SK-N-SH (cell line): ENCODE measurements around the gene PLEKHG1. TPM values are rescaled to one million over a fixed set of nuclear protein-coding genes. Genes with fewer than 3 reads are reported as not detected.

Experiments used
- CTCF ChIA-PET: fragments of 300-600, 350-600 bp; formaldehyde crosslinking; extraction: SDS; loops from one replicate; lab custom pipeline; 2021; lab: Yijun Ruan, JAX
- POLR2A ChIA-PET: fragments of 350-600 bp; sonication (Branson Sonifier 250); formaldehyde crosslinking; extraction: SDS; loops from one replicate; lab custom pipeline; 2020; ENCODE audit warnings: antibody characterized with exemption, inconsistent platforms; lab: Yijun Ruan, JAX
- DNase-seq: peaks from one replicate; pipeline ENCODE4 v3.0.0; 2012
- H2AFZ ChIP-seq: fragments of 200-600 bp; sonication (generic); 2 replicates; pipeline ENCODE4 v1.8.1; 2016; ENCODE audit warnings: antibody characterized with exemption, mild to moderate bottlenecking, low read depth
- H3F3A ChIP-seq: fragments of 200-600 bp; sonication (generic); replicated peaks from 2 replicates; pipeline ENCODE3; 2016; ENCODE audit warnings: antibody characterized with exemption, mild to moderate bottlenecking; ENCODE audit not compliant: insufficient read depth
- H3K27ac ChIP-seq, 2 experiments: fragments of 200-500 bp in 1 of 2; fragments of 200-600 bp in 1 of 2; sonication (Bioruptor generic) in 1 of 2; sonication (generic), shearing (Covaris generic) in 1 of 2; 2 replicates each; pipeline versions ENCODE4 v1.5.1 to v1.6.1; 2014 to 2016; ENCODE audit warnings: low read depth in 2 of 2, inconsistent platforms in 1 of 2, low read length in 1 of 2, mild to moderate bottlenecking in 1 of 2, mixed read lengths in 1 of 2
- H3K27me3 ChIP-seq: fragments of 200-600 bp; sonication (generic), shearing (Covaris generic); 2 replicates; pipeline ENCODE4 v1.6.1; 2016; ENCODE audit warnings: mixed run types; ENCODE audit not compliant: insufficient read depth
- H3K36me3 ChIP-seq, 2 experiments: fragments of 200-500 bp in 1 of 2; fragments of 200-600 bp in 1 of 2; sonication (Bioruptor generic) in 1 of 2; sonication (generic) in 1 of 2; replicated peaks in 1 of 2; 2 replicates each; pipeline versions ENCODE3 to v1.5.1; 2014 to 2016; ENCODE audit warnings: low read length in 1 of 2, mild to moderate bottlenecking in 1 of 2; ENCODE audit not compliant: insufficient read depth in 2 of 2, control insufficient read depth in 1 of 2
- H3K4me1 ChIP-seq, 2 experiments: fragments of 200-500 bp in 1 of 2; fragments of 200-600 bp in 1 of 2; sonication (Bioruptor generic) in 1 of 2; sonication (generic), shearing (Covaris generic) in 1 of 2; 2 replicates each; pipeline versions ENCODE4 v1.5.1 to v1.6.1; 2014 to 2016; ENCODE audit warnings: low read depth in 1 of 2, low read length in 1 of 2, mixed run types in 1 of 2; ENCODE audit not compliant: insufficient read depth in 2 of 2, control insufficient read depth in 1 of 2
- H3K4me2 ChIP-seq: fragments of 200-600 bp; sonication (generic), shearing (Covaris generic); 2 replicates; pipeline ENCODE4 v1.6.1; 2017; ENCODE audit warnings: mixed run types
- H3K4me3 ChIP-seq, 2 experiments: fragments of 200-500 bp in 1 of 2; fragments of 200-600 bp in 1 of 2; sonication (Bioruptor generic) in 1 of 2; sonication (generic), shearing (Covaris generic) in 1 of 2; 2 replicates each; pipeline versions ENCODE4 v1.5.1 to v1.8.1; 2014 to 2016; ENCODE audit warnings: low read depth in 2 of 2, inconsistent platforms in 1 of 2, low read length in 1 of 2, mild to moderate bottlenecking in 1 of 2, mixed read lengths in 1 of 2, moderate library complexity in 1 of 2
- H3K79me2 ChIP-seq: fragments of 200-600 bp; sonication (generic); 2 replicates; pipeline ENCODE4 v1.8.1; 2017; ENCODE audit warnings: mild to moderate bottlenecking; ENCODE audit not compliant: insufficient read depth
- H3K9ac ChIP-seq: fragments of 200-600 bp; sonication (generic); 2 replicates; pipeline ENCODE4 v1.6.1; 2017; ENCODE audit warnings: mixed run types
- H3K9me2 ChIP-seq: fragments of 200-600 bp; sonication (generic); 2 replicates; pipeline ENCODE4 v1.6.1; 2017; ENCODE audit warnings: mixed run types
- H3K9me3 ChIP-seq: fragments of 200-600 bp; sonication (generic); 2 replicates; pipeline ENCODE4 v1.6.1; 2017; ENCODE audit warnings: mixed run types, mild to moderate bottlenecking, moderate library complexity
- H4K20me1 ChIP-seq: fragments of 200-600 bp; sonication (generic); 2 replicates; pipeline ENCODE4 v1.6.1; 2017; ENCODE audit warnings: mild to moderate bottlenecking, mixed run types; ENCODE audit not compliant: insufficient read depth
- CTCF ChIP-seq: fragments of 200-600 bp; sonication (generic); IDR thresholded peaks from 2 replicates; pipeline ENCODE4 v1.6.1; 2017; ENCODE audit warnings: antibody characterized with exemption, mild to moderate bottlenecking, moderate library complexity
- EZH2phosphoT487 ChIP-seq: fragments of 200-600 bp; sonication (generic); IDR thresholded peaks from 2 replicates; pipeline ENCODE4 v1.6.1; 2017; ENCODE audit warnings: low read depth, mixed run types, mild to moderate bottlenecking, antibody characterized with exemption, moderate library complexity, borderline replicate concordance
- FOSL2 ChIP-seq: IDR thresholded peaks from 2 replicates; pipeline ENCODE4 v1.4.0; 2012; ENCODE audit warnings: low read depth, mild to moderate bottlenecking, moderate library complexity, borderline replicate concordance
- FOXJ3 ChIP-seq: sonication (generic); formaldehyde crosslinking; IDR thresholded peaks from 2 replicates; pipeline ENCODE4 v1.5.1; 2020; ENCODE audit warnings: mild to moderate bottlenecking, missing genetic modification reagents
- FOXM1 ChIP-seq: IDR thresholded peaks from 2 replicates; pipeline ENCODE4 v1.4.0; 2012; ENCODE audit warnings: low read depth, mild to moderate bottlenecking
- GATA2 ChIP-seq: sonication (generic); formaldehyde crosslinking; IDR thresholded peaks from 2 replicates; pipeline ENCODE4 v1.5.0; 2020; ENCODE audit warnings: mild to moderate bottlenecking, missing genetic modification reagents
- MEF2A ChIP-seq: IDR thresholded peaks from 2 replicates; pipeline ENCODE4 v1.4.0; 2012; ENCODE audit warnings: low read depth, borderline replicate concordance
- NRF1 ChIP-seq: IDR thresholded peaks from 2 replicates; pipeline ENCODE4 v1.6.1; 2012; ENCODE audit warnings: low read depth, mild to moderate bottlenecking, low read length
- POLR2AphosphoS5 ChIP-seq: IDR thresholded peaks from 2 replicates; pipeline ENCODE4 v1.6.1; 2012; ENCODE audit warnings: low read depth, low read length
- RAD21 ChIP-seq: IDR thresholded peaks from 2 replicates; pipeline ENCODE4 v1.6.1; 2012; ENCODE audit warnings: mild to moderate bottlenecking, low read length
- RCOR1 ChIP-seq: fragments of 150-350 bp; IDR thresholded peaks from 2 replicates; pipeline ENCODE4 v1.6.1; 2017; ENCODE audit warnings: antibody characterized with exemption, low read length
- RXRA ChIP-seq: IDR thresholded peaks from 2 replicates; pipeline ENCODE4 v1.4.0; 2012; ENCODE audit warnings: low read depth, mild to moderate bottlenecking, borderline replicate concordance
- SIN3A ChIP-seq: IDR thresholded peaks from 2 replicates; pipeline ENCODE4 v1.6.1; 2012; ENCODE audit warnings: low read depth, mild to moderate bottlenecking, low read length, moderate library complexity, borderline replicate concordance
- SMC3 ChIP-seq: IDR thresholded peaks from 2 replicates; pipeline ENCODE4 v1.6.1; 2012; ENCODE audit warnings: low read depth, low read length, improper control_type of control experiment
- TAF1 ChIP-seq: IDR thresholded peaks from 2 replicates; pipeline ENCODE4 v1.6.1; 2012; ENCODE audit warnings: low read depth, mild to moderate bottlenecking, low read length, moderate library complexity, borderline replicate concordance
- TEAD4 ChIP-seq: IDR thresholded peaks from 2 replicates; pipeline ENCODE4 v1.4.0; 2012; ENCODE audit warnings: mild to moderate bottlenecking, borderline replicate concordance; ENCODE audit not compliant: insufficient read depth
- WGBS: methylation state at CpG from one replicate; pipeline ENCODE4 v1.1.6; 2017; ENCODE audit warnings: low lambda C conversion rate; 5-methylcytosine and 5-hydroxymethylcytosine counted together
- polyA plus RNA-seq, 3 experiments: library from polyadenylated mRNA; depleted of rRNA; stranded (reverse); fragments of >200 nt; gene quantifications; 2 replicates each; pipeline ENCODE4 v1.2.3, GENCODE V29; 2012
- TF ChIP-seq, protein P1 (sequence below): fragments of 150-350 bp; IDR thresholded peaks from 2 replicates; pipeline ENCODE4 v1.6.1; 2017; ENCODE audit warnings: antibody characterized with exemption, low read length, low read depth, borderline replicate concordance
- TF ChIP-seq, protein P2 (sequence below): fragments of 150-350 bp; IDR thresholded peaks from 2 replicates; pipeline ENCODE4 v1.6.1; 2016; ENCODE audit warnings: mild to moderate bottlenecking, low read depth, low read length
- TF ChIP-seq, protein P3 (sequence below): IDR thresholded peaks from 2 replicates; pipeline ENCODE4 v1.4.0; 2012; ENCODE audit warnings: low read depth

PLEKHG1 gene
- polyA plus RNA-seq, 1 of the 3 experiments (the other 2 are of a cell fraction) = 0.02 TPM

DNA sequence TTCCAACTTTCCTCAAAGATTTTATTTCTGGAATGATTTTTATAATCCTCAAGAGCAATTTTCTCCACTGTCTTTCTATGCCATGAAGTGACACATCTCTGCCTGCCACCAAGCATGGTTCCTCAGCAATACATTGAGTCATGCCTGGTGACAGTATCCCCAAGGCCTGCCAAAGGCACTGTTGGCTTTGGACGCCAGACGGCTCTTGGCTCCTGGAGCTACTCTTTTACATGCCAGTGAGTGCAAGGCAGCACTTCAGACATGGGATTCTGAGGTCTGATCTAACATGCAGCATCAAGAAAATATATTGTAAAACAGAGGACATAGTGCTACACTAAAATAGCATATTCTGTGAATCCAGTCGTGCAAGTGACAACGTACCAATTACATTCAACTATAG is 20.1 kb upstream of the PLEKHG1 start:
- H3K79me2 ChIP-seq = no peaks in the 10 kb centered on the region
- H3K4me2 ChIP-seq = no peak overlapping the region
- no peaks in the 10 kb centered on the region for H3K27me3 ChIP-seq
- POLR2A ChIA-PET = no interaction called here
- no peak for TF ChIP-seq FOXJ3 (CRISPR knock-in tag)
- TF ChIP-seq MEF2A = no peak
- no peak for TF ChIP-seq POLR2AphosphoS5
- no peak overlapping the region for H3K27ac ChIP-seq
- no peak overlapping the region for H3K4me3 ChIP-seq
- CTCF ChIA-PET = interaction anchor here (1.1 kb wide), 1 partner anchor 18 kb away, joined by 3 read pairs; no protein-coding TSS in a partner anchor
- no peak for DNase-seq
- H3K9me3 ChIP-seq = no peaks in the 10 kb centered on the region
- no peaks in the 10 kb centered on the region for H4K20me1 ChIP-seq
- H3K4me1 ChIP-seq = no peaks in the 10 kb centered on the region; a peak in 1 of 4 replicates
- no peaks in the 10 kb centered on the region for H3K9me2 ChIP-seq
- no peak overlapping the region for H2AFZ ChIP-seq
- 43% methylated on average over 2 of the region's 4 CpGs for WGBS
- no peaks in the 10 kb centered on the region for H3K36me3 ChIP-seq
- H3K9ac ChIP-seq = no peak overlapping the region
- H3F3A ChIP-seq = no peaks in the 10 kb centered on the region

DNA sequence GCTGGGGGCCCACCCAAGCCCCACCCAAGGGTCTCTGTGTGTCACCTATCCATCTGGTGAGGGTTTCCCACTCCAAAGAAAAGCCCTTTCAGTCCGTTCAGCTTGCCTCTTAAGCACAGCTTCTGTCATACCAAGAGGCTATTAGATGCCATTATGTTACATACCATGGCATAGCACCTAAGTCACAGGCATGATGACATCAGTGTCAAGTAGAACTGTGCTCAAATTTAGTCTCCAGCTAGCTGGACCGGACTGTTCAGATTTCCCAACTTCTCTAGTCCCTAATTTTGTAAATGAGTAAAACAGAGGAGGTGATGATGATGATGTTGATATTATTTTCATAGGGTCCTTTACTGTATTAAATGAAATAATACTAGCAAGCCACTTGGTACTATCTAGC is 19.2 kb upstream of the PLEKHG1 start:
- no peaks in the 10 kb centered on the region for H3K79me2 ChIP-seq
- no peaks in the 10 kb centered on the region; a peak in 1 of 4 replicates for H3K4me1 ChIP-seq
- no peaks in the 10 kb centered on the region for H3K36me3 ChIP-seq
- TF ChIP-seq RAD21 (no peak), TEAD4 (no peak), TAF1 (no peak), FOSL2 (no peak), SMC3 (no peak), NRF1 (no peak), RXRA (no peak), SIN3A (no peak)
- H3K27me3 ChIP-seq = no peaks in the 10 kb centered on the region
- H3K9ac ChIP-seq = no peak overlapping the region
- no peak overlapping the region for H2AFZ ChIP-seq
- 8% methylated on average over 2 of the region's 2 CpGs for WGBS
- H3K9me3 ChIP-seq = no peaks in the 10 kb centered on the region
- H3K27ac ChIP-seq = no peak overlapping the region
- no peak for DNase-seq
- no peak overlapping the region for H3K4me2 ChIP-seq
- H3F3A ChIP-seq = no peaks in the 10 kb centered on the region
- ChIA-PET POLR2A (no interaction called here), CTCF (no interaction called here)
- no peak overlapping the region for H3K4me3 ChIP-seq
- H4K20me1 ChIP-seq = no peaks in the 10 kb centered on the region
- no peaks in the 10 kb centered on the region for H3K9me2 ChIP-seq

DNA sequence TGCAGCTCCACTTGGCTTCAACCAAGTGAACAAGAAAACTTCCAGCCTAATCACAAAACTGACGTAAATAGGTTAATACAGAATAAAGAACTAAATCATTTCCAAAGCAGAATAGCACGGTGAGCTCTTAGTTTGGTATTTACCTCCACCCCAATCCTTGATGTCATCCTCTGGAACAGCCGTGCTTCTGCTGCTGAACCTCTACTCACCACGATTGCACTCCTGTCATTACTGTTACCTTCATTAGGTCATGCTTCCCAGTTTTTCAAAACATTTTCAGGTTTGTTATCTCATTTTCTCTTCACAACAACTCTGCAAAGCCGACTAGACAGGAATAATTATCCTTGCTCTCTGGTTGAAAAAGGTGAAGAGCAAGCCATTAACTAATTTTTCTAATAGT is 15.6 kb upstream of the PLEKHG1 start:
- Histone ChIP-seq H3K36me3 (no peaks in the 10 kb centered on the region), H3K79me2 (no peaks in the 10 kb centered on the region), H3K27ac (no peak overlapping the region), H3K9me2 (no peaks in the 10 kb centered on the region), H3K9ac (no peak overlapping the region), H3K27me3 (no peaks in the 10 kb centered on the region; the same call in 1 of the 2 replicates), H4K20me1 (no peaks in the 10 kb centered on the region), H2AFZ (no peak overlapping the region), H3K4me1 (no peaks in the 10 kb centered on the region; a peak in 1 of 4 replicates), H3K4me3 (no peak overlapping the region), H3F3A (no peaks in the 10 kb centered on the region), H3K9me3 (no peaks in the 10 kb centered on the region), H3K4me2 (no peak overlapping the region)
- CTCF ChIA-PET = no interaction called here
- DNase-seq = no peak
- POLR2A ChIA-PET = no interaction called here
- 24% methylated on average over 5 of the region's 5 CpGs for WGBS
- TF ChIP-seq CTCF (no peak), FOXM1 (no peak), RAD21 (no peak), RCOR1 (no peak), SIN3A (no peak), TEAD4 (no peak), POLR2AphosphoS5 (no peak), MEF2A (no peak), GATA2 (no peak), SMC3 (no peak), EZH2phosphoT487 (no peak)
- TF ChIP-seq, protein P1, sequence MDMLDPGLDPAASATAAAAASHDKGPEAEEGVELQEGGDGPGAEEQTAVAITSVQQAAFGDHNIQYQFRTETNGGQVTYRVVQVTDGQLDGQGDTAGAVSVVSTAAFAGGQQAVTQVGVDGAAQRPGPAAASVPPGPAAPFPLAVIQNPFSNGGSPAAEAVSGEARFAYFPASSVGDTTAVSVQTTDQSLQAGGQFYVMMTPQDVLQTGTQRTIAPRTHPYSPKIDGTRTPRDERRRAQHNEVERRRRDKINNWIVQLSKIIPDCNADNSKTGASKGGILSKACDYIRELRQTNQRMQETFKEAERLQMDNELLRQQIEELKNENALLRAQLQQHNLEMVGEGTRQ = no peak
- TF ChIP-seq, protein P2, sequence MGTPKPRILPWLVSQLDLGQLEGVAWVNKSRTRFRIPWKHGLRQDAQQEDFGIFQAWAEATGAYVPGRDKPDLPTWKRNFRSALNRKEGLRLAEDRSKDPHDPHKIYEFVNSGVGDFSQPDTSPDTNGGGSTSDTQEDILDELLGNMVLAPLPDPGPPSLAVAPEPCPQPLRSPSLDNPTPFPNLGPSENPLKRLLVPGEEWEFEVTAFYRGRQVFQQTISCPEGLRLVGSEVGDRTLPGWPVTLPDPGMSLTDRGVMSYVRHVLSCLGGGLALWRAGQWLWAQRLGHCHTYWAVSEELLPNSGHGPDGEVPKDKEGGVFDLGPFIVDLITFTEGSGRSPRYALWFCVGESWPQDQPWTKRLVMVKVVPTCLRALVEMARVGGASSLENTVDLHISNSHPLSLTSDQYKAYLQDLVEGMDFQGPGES = no peak
- TF ChIP-seq, protein P3, sequence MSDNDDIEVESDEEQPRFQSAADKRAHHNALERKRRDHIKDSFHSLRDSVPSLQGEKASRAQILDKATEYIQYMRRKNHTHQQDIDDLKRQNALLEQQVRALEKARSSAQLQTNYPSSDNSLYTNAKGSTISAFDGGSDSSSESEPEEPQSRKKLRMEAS = no peak
